GF-D8 (cell line): ENCODE results near the gene ATCAY.
"Not testable (repeated sequence)": the region's sequence is repeated elsewhere in the genome, so short reads cannot be mapped to it uniquely, and the experiment has no call there.

Source experiments
- DNase-seq: peaks from one replicate; lab custom pipeline; 2025; lab: John Stamatoyannopoulos, UW

Gene ATCAY

DNA sequence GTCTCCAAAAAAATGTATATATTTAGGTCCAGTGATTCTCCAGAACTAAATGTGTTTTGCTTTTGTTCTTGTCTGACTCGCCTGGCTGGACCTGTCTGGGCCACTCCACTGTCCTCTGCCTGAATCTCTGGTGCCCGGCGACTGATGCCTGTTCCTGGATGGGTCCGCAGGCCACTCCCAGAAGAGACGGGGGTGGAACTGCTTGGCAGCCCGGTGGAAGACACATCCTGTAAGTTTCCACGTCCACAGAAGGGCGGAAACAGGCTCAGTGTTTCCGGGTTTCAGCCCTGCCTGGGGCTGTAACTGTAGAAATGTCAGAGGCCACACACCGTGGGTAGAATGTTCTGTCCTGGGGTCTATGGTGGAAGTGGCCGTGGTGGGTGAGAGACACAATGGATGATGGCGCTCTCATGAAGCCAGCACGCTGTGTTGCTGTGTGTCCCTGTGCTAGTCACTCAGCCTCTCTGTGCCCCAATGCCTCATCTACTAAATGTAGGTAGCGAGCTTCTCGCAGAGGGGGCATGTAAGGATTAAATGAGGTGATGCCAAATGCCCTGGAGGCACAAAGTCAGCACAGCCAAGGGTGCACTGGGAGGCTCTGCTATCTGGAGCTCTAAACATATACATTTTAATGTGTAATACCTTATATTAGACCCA lies 22.0 kb downstream of the ATCAY start:
- no peak for DNase-seq

DNA sequence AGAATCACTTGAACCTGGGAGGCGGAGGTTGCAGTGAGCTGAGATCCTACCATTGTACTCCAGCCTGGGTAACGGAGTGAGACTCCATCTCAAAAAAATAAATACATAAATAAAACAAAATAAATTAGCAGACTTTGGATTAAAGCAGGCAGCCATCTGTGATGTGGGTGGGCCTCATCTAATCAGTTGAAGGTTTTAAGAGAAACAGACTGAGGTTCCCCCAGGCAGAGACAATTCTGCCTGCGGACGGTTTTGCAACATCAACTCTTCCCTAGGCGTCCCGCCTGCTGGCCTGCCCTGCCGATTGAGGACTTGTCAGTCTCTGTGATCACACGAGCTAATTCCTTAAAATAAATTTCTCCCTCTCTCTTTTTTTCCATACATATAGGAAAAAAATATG lies 23.7 kb downstream of the ATCAY start:
- DNase-seq: no peak

GRCh38 chr19:3907626-3908265 lies 27.3 kb downstream of the ATCAY start:
- DNase-seq: no peak

- no peak for DNase-seq
These were observed 28.0 kb downstream of the ATCAY start for GRCh38 chr19:3908266-3909054.

GRCh38 chr19:3910105-3910504 lies 29.6 kb downstream of the ATCAY start:
- DNase-seq: no peak

DNA sequence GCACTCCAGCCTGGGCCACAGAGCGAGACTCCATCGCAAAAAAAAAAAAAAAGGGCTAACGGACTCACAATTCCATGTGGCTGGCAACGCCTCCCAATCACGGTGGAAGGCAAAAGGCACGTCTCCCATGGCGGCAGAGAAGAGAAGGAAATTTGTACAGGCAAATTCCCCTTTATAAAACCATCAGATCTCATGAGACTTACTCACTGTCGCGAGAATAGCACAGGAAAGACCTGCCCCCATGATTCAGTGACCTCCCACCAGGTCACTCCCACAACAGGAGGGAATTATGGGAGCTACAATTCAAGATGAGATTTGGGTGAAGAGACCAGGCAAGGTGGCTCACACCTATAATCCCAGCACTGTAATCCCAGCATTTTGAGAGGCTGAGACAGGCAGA lies 33.7 kb downstream of the ATCAY start:
- DNase-seq: no peak

DNA sequence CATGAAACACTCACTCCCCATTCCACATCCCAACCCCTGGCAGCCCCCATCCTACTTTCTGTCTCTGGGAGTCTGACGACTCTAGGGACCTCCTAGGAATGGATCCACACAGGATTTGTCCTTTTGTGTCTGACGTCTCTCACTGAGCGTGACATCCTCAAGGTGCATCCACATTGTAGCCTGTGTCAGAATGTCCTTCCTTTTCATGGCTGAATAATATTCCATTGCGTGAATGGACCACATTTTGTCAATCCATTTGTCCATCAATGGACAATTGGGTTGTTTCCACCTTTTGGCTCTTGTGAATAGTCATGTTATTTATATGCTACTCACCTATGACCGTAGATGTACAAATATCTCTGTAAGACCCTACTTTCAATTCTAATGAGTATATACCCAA lies 35.5 kb downstream of the ATCAY start:
- DNase-seq: no peak

DNA sequence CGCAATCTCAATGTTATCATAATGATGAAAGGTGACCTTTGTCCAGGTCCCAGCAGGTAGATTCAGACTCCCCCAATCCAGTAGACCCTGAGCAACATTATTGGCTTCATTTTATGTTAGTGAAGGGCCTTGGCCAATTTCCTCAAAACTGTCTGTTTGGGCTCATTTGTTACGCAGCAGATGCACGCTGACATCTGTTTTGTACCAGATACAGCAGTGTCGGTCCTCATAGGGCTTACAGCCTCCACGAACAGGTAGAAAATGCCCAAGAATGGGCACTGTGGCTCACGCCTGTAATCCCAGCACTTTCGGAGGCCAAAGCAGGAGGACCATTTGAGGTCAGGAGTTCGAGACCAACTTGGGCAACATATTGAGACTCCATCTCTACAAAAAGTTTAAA lies 39.3 kb downstream of the ATCAY start:
- no peak for DNase-seq

DNA sequence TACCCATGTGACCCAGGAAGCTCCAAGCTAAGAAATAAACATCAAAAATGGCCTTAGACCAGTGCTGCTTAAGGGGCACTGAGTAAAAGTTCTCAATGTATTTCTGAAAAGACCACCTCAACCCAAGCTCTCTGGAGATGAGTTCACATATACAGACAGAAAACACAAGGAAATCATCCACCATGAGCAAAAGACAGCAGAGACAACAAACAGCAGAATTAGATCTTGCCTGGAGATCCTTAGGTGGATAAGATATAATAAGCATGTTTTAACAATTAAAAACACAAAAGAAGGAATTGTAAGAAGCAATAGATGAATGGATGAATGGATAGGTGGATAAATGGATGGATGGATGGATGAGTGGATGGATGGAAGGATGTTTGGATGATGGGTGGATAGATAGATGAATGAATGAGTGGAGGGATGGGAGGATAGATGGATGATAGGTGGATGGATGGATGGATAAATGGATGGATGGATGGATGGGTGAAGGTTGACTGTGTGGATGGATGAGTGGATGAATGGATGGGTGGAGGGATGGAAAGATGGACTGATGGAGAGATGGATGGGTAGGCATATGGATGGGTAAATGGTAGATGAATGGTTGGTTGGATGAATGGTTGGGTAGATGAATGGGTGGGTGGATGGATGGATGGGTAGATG lies 42.7 kb downstream of the ATCAY start:
- DNase-seq: no peak

DNA sequence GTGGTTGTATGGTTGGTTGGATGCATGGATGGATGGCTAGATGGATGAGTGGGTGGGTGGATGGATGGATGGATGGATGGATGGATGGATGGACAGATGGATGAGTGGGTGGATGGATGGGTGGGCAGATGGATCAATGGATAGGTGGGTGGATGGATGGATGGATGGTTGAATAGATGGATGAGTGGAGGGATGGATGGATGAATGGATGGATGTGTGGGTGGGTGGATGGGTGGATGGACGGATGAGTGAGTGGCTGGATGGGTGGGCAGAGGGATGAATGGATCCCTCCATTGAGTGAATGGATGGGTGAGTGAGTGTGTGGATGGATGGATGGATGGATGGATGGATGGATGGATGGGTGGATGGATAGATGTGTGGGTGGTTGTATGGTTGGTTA lies 43.4 kb downstream of the ATCAY start:
- no peak for DNase-seq

GRCh38 chr19:3931041-3931440 lies 50.6 kb downstream of the ATCAY start:
- no peak for DNase-seq

- no peak for DNase-seq
These were observed 52.7 kb downstream of the ATCAY start, which contains the start of gene NMRK2 for GRCh38 chr19:3932931-3933810. Gene NMRK2 (plus strand): TSS chr19:3933069. CDS start chr19:3933672, 603 bp downstream.

GRCh38 chr19:3936506-3937442 lies 56.3 kb downstream of the ATCAY start:
- no peak for DNase-seq

GRCh38 chr19:3938300-3938950 lies 57.9 kb downstream of the ATCAY start:
- DNase-seq: not testable (repeated sequence)

GRCh38 chr19:3942790-3943409 lies 62.4 kb downstream of the ATCAY start:
- DNase-seq: no peak

- no peak for DNase-seq
These were observed 63.7 kb downstream of the ATCAY start for GRCh38 chr19:3944018-3944721.

GRCh38 chr19:3945838-3946237 lies 65.4 kb downstream of the ATCAY start:
- no peak for DNase-seq

- not testable (repeated sequence) for DNase-seq
These were observed 66.9 kb downstream of the ATCAY start for GRCh38 chr19:3947316-3947933.
